VCaP (cell line): ENCODE data around the gene ARHGEF9.

Experiments used
- H3K27ac ChIP-seq: fragments of 450-650 bp; 2 replicates; pipeline ENCODE4 v1.5.1; 2017
- CTCF ChIP-seq: fragments of 450-650 bp; conservative IDR thresholded peaks from 2 replicates; pipeline ENCODE4 v1.5.1; 2017; ENCODE audit warnings: mild to moderate bottlenecking, moderate library complexity

The ARHGEF9 gene

GRCh38 chrX:63585936-63586335, 199.1 kb downstream of the ARHGEF9 start:
- TF ChIP-seq CTCF = no peak
- no peak overlapping the region for H3K27ac ChIP-seq
